ENCODE results near the gene AGAP1. TPM values are rescaled to one million over a fixed set of nuclear protein-coding genes. Genes with fewer than 3 reads are reported as not detected.

The AGAP1 gene
- total RNA-seq, 1 experiment from 2014 or later: 56.4 TPM

DNA sequence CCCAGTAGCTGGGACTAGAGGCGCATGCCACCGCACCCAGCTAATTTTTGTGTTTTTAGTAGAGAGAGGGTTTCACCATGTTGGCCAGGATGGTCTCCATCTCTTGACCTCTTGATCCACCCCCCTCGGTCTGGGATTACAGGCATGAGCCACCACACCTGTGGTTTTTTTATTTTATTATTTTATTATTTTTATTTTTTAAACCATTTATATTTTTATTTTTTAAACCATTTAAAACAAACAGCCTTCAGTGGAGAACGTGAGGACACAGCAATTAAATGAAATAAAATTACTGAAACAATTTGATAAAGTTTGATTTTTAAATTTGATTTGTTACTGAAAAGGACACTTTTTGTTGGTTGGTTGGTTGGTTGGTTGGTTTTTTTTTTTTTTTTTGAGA lies 181.0 kb downstream of the AGAP1 start:
- Mint-ChIP-seq H3K27me3 (ENCODE audit: unreplicated experiment) (no peaks in the 10 kb centered on the region), H3K9me3 (ENCODE audit: low read depth, unreplicated experiment) (no peaks in the 10 kb centered on the region), H3K36me3 (ENCODE audit: insufficient read depth, unreplicated experiment) (peaks cover 20% of the 10 kb centered on the region), H3K4me1 (ENCODE audit: low read depth, unreplicated experiment) (peaks cover 79% of the 10 kb centered on the region), H3K4me3 (ENCODE audit: low read depth, unreplicated experiment) (no peak overlapping the region), H3K27ac (ENCODE audit: unreplicated experiment) (no peak overlapping the region)
- intact Hi-C loops (cut with micrococcal nuclease; ENCODE audit: unreplicated experiment): loop anchor here (5.0 kb wide), 1 partner anchor 32 kb away; no protein-coding TSS in a partner anchor
- CTCF ChIA-PET: interaction anchor here (0.7 kb wide), 1 partner anchor 56 kb away, joined by 3 read pairs; no protein-coding TSS in a partner anchor
- no peak for DNase-seq
- TF ChIP-seq, protein P1, sequence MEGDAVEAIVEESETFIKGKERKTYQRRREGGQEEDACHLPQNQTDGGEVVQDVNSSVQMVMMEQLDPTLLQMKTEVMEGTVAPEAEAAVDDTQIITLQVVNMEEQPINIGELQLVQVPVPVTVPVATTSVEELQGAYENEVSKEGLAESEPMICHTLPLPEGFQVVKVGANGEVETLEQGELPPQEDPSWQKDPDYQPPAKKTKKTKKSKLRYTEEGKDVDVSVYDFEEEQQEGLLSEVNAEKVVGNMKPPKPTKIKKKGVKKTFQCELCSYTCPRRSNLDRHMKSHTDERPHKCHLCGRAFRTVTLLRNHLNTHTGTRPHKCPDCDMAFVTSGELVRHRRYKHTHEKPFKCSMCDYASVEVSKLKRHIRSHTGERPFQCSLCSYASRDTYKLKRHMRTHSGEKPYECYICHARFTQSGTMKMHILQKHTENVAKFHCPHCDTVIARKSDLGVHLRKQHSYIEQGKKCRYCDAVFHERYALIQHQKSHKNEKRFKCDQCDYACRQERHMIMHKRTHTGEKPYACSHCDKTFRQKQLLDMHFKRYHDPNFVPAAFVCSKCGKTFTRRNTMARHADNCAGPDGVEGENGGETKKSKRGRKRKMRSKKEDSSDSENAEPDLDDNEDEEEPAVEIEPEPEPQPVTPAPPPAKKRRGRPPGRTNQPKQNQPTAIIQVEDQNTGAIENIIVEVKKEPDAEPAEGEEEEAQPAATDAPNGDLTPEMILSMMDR (IDR thresholded peaks at IDR 0.05; ENCODE audit: unreplicated experiment): no peak
- BruUV-seq (replicated peaks): no TSS peak

DNA sequence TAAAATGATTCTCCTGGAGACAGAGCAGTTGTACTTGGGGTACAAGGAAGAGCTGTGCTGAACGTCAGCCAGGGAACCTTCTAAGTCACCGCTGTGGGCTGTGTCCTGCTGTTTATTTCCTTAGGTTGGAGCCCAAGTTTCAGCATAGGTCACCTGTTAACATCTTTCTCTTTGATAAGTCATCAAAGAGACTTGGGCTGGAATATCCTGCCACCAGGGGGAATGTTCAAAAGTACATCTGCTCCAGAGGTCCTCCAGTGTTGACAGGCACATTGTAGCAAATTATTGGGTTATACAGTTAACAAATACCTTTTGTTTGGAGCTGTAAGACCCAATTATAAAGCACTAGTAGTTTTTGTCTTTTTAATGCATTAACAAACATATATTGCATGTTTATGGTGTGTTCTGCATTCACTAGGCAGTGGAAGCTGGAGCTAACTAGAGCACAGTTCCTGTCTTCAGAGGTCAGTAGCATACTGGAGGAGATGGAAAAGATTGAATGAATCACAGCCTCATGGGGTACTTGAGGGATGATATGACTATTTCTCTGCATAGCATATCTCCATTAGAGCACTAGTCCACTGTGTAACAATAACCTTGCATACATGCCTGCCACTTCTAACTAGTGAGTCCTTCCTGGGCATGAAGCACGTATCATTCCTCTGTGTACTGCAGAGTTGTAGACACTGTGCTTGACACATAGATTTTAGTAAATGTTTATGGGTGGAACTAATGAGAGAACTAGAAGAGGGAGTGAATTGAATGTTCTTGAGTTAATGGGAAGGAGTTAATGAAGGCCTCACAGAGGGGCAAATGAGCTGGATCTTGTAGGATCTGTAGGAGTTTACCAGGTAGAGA lies 182.1 kb downstream of the AGAP1 start:
- H3K9me3 Mint-ChIP-seq (ENCODE audit: low read depth, unreplicated experiment): no peaks in the 10 kb centered on the region
- peak overlapping the region; percentile 22 for H3K4me3 Mint-ChIP-seq (ENCODE audit: low read depth, unreplicated experiment)
- TF ChIP-seq, protein P1 (IDR thresholded peaks at IDR 0.05; ENCODE audit: unreplicated experiment): peak; percentile 44
- peaks cover 20% of the 10 kb centered on the region for H3K36me3 Mint-ChIP-seq (ENCODE audit: insufficient read depth, unreplicated experiment)
- peak overlapping the region; percentile 17 for H3K27ac Mint-ChIP-seq (ENCODE audit: unreplicated experiment)
- no TSS peak for BruUV-seq (replicated peaks)
- intact Hi-C loops (cut with micrococcal nuclease; ENCODE audit: unreplicated experiment): no loop called here
- DNase-seq: peak; percentile 7
- H3K4me1 Mint-ChIP-seq (ENCODE audit: low read depth, unreplicated experiment): peaks cover 84% of the 10 kb centered on the region
- no peaks in the 10 kb centered on the region for H3K27me3 Mint-ChIP-seq (ENCODE audit: unreplicated experiment)
- CTCF ChIA-PET: interaction anchor here (0.6 to 3.0 kb wide), 6 partner anchors 10 to 242 kb away, joined by 3 to 13 read pairs (median 5); no protein-coding TSS in a partner anchor

DNA sequence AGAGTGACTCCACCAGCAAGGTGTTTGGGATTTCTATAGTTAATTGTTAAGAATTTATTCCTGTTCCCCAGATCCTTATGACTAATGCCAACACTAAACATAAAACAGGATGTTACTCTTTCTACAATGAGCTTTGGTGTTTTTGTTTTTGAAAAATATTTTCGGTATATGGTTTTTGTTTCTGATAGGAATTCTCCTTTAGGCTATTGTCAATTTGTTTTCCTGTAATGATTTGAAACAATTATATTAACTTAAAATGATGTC lies 182.6 kb downstream of the AGAP1 start:
- Mint-ChIP-seq H3K36me3 (ENCODE audit: insufficient read depth, unreplicated experiment) (peaks cover 14% of the 10 kb centered on the region), H3K4me1 (ENCODE audit: low read depth, unreplicated experiment) (peaks cover 83% of the 10 kb centered on the region), H3K27me3 (ENCODE audit: unreplicated experiment) (no peaks in the 10 kb centered on the region), H3K9me3 (ENCODE audit: low read depth, unreplicated experiment) (no peaks in the 10 kb centered on the region), H3K27ac (ENCODE audit: unreplicated experiment) (peak overlapping the region; percentile 10), H3K4me3 (ENCODE audit: low read depth, unreplicated experiment) (peak overlapping the region; percentile 22)
- DNase-seq: no peak
- no TSS peak for BruUV-seq (replicated peaks)
- CTCF ChIA-PET: interaction anchor here (0.5 to 3.0 kb wide), 5 partner anchors 11 to 239 kb away, joined by 3 to 13 read pairs (median 8); no protein-coding TSS in a partner anchor
- intact Hi-C loops (cut with micrococcal nuclease; ENCODE audit: unreplicated experiment): no loop called here
- TF ChIP-seq, protein P1 (IDR thresholded peaks at IDR 0.05; ENCODE audit: unreplicated experiment): no peak

DNA sequence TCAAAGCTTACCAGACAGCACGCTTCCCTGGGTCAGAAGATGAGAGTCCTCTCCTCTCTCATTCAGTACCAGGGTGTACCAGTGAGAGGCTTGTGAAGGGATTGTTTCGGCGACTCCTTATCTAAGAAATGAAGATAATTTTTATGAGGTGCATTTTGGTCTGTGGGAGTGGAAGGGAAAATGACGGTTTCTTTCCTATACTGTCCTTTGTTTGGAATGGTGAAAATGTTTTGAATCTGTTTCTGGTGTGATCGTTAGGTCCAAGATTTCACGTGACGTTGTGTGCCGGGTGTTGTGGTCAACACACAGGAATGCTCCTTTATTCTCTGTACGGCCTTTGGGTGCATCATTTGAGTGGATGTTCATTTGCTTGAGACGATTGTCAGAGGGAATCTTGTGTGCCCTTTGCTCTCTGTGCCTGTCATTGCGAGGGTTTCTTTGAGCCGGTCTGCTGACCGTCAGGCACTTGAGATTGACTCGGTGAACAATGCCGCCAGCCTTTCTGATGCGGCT lies 183.5 kb downstream of the AGAP1 start:
- Mint-ChIP-seq H3K27me3 (ENCODE audit: unreplicated experiment) (no peaks in the 10 kb centered on the region), H3K9me3 (ENCODE audit: low read depth, unreplicated experiment) (no peaks in the 10 kb centered on the region), H3K36me3 (ENCODE audit: insufficient read depth, unreplicated experiment) (peaks cover 6% of the 10 kb centered on the region), H3K4me3 (ENCODE audit: low read depth, unreplicated experiment) (no peak overlapping the region), H3K27ac (ENCODE audit: unreplicated experiment) (peak overlapping the region; percentile 13), H3K4me1 (ENCODE audit: low read depth, unreplicated experiment) (peaks cover 75% of the 10 kb centered on the region)
- no peak for DNase-seq
- intact Hi-C loops (cut with micrococcal nuclease; ENCODE audit: unreplicated experiment): no loop called here
- no TSS peak for BruUV-seq (replicated peaks)
- TF ChIP-seq, protein P1 (IDR thresholded peaks at IDR 0.05; ENCODE audit: unreplicated experiment): no peak
- CTCF ChIA-PET: interaction anchor here (0.6 to 3.0 kb wide), 4 partner anchors 12 to 523 kb away, joined by 3 to 13 read pairs (median 6); no protein-coding TSS in a partner anchor

All from Calu3 (cell line).